Spleen (tissue), 11 donors: ENCODE results near the gene CUX1. TPM values are rescaled to one million over a fixed set of nuclear protein-coding genes. Genes with fewer than 3 reads are reported as not detected.

Experiments used
- DNase-seq: peaks from one replicate; pipeline ENCODE4 v3.0.0-alpha.2; 2020
- H3K27ac ChIP-seq, 8 donors: fragments of 200-600 bp; sonication (generic) in 7 of 8; 1 replicate in 4 of 8; 2 replicates in 4 of 8; pipeline versions ENCODE4 v1.5.0 to v1.8.0; 2016 to 2021; ENCODE audit warnings: inconsistent platforms in 4 of 8, mild to moderate bottlenecking in 4 of 8, moderate library complexity in 1 of 8
- H3K27me3 ChIP-seq, 7 donors: fragments of 200-600 bp; sonication (generic) in 6 of 7; replicated peaks in 1 of 7; 1 replicate in 4 of 7; 2 replicates in 3 of 7; pipeline versions ENCODE4 v1.5.0 to v1.8.0; 2016 to 2021; ENCODE audit warnings: inconsistent platforms in 3 of 7, mild to moderate bottlenecking in 1 of 7
- H3K36me3 ChIP-seq, 6 donors: fragments of 200-600 bp; sonication (generic) in 5 of 6; 1 replicate in 4 of 6; 2 replicates in 2 of 6; pipeline versions ENCODE4 v1.5.0 to v1.8.0; 2016 to 2021; ENCODE audit warnings: inconsistent platforms in 2 of 6
- H3K4me1 ChIP-seq, 6 donors: fragments of 200-600 bp; sonication (generic) in 5 of 6; 1 replicate in 3 of 6; 2 replicates in 3 of 6; pipeline versions ENCODE4 v1.5.0 to v1.8.0; 2016 to 2021; ENCODE audit warnings: inconsistent platforms in 3 of 6
- H3K4me3 ChIP-seq, 8 donors: fragments of 200-600 bp; sonication (generic) in 7 of 8; 1 replicate in 4 of 8; 2 replicates in 4 of 8; pipeline versions ENCODE4 v1.5.0 to v1.8.0; 2016 to 2021; ENCODE audit warnings: inconsistent platforms in 4 of 8, mild to moderate bottlenecking in 4 of 8, moderate library complexity in 2 of 8
- H3K9me3 ChIP-seq, 8 donors: fragments of 200-600 bp; sonication (generic) in 7 of 8; 1 replicate in 4 of 8; 2 replicates in 4 of 8; pipeline versions ENCODE4 v1.5.0 to v1.8.0; 2016 to 2021; ENCODE audit warnings: inconsistent platforms in 4 of 8
- CTCF ChIP-seq, 11 experiments: fragments of 200-600 bp in 7 of 11; fragments of 450-650 bp in 4 of 11; sonication (generic) in 4 of 11; IDR thresholded peaks in 8 of 11; conservative IDR thresholded peaks in 3 of 11; 1 replicate in 7 of 11; 2 replicates in 4 of 11; pipeline versions ENCODE4 v1.4.0 to v1.8.0; 2016 to 2021; ENCODE audit warnings: antibody characterized with exemption in 11 of 11, inconsistent platforms in 4 of 11, mild to moderate bottlenecking in 1 of 11
- POLR2A ChIP-seq, 3 donors: fragments of 450-650 bp; IDR thresholded peaks; one replicate each; pipeline ENCODE4 v1.5.1; 2017; ENCODE audit warnings: antibody characterized with exemption in 3 of 3, mild to moderate bottlenecking in 1 of 3
- POLR2AphosphoS5 ChIP-seq, 3 donors: sonication (generic); formaldehyde crosslinking; IDR thresholded peaks; one replicate each; pipeline ENCODE4 v1.5.1; 2017; ENCODE audit warnings: antibody characterized with exemption in 3 of 3
- WGBS, 5 donors: extraction: QIAGEN DNeasy Blood & Tissue Kit in 3 of 5; methylation state at CpG; one replicate each; pipeline versions ENCODE4 v1.1.5 to v1.1.7; 2013 to 2018; 5-methylcytosine and 5-hydroxymethylcytosine counted together
- intact Hi-C: fragments of 100-400 bp; cut with DNase I; formaldehyde crosslinking; loops from one replicate; pipeline ENCODE4 v1.15.0; 2023; ENCODE audit warnings: low total_unique reads
- polyA plus RNA-seq, 3 donors: library from polyadenylated mRNA; stranded (reverse); fragments of 200-250 nt; gene quantifications; one replicate each; pipeline ENCODE4 v1.2.1, GENCODE V29; 2013
- total RNA-seq, 7 donors: library from RNA; depleted of rRNA in 3 of 7; stranded (reverse); fragments of >200 nt in 3 of 7; fragmentation: NEBNext Ultra II Directional in 4 of 7; extraction: Animal tissue kit (Norgen Biotek cat#: 25700) in 4 of 7; gene quantifications; one replicate each; pipeline versions ENCODE4 v1.1.0 to v1.2.1, GENCODE V29; 2016 to 2021
- donor health status: healthy with polysubstance abuse.
- donor health status: DM: no; HTN: no; CAD: no; lungs with moderate emphysema.
- donor health status: DM: no; HTN: no; CAD: no.
- donor health status: Bipolar disorder and iron deficiency.
- donor health status: healthy.
- donor health status: DM: no; HTN: no; CAD: no.
- donor health status: DM: yes; HTN: yes; CAD: no.

The CUX1 gene
- total and polyA plus RNA-seq, 10 donors, result 9.1 to 95.8 (median 61.9) TPM

- H3K4me1 ChIP-seq, result no peaks in the 10 kb centered on the region
- TF ChIP-seq POLR2AphosphoS5 (IDR thresholded peaks at IDR 0.05) (no peak), CTCF (IDR thresholded peaks at IDR 0.05 in 8 of 11, conservative IDR thresholded peaks at IDR 0.05 in 3 of 11) (no peak), POLR2A (IDR thresholded peaks at IDR 0.05) (no peak)
- H3K36me3 ChIP-seq, result peaks cover 0 to 17% (median 0%) of the 10 kb centered on the region in 6 donors
- WGBS, 5 donors, result 87 to 93% (median 92%) methylated on average over 7 of the region's 7 CpGs
- no peak overlapping the region for H3K4me3 ChIP-seq
- intact Hi-C loops, result no loop called here
- no peaks in the 10 kb centered on the region for H3K27me3 ChIP-seq
- H3K27ac ChIP-seq, result no peak overlapping the region
- no peak for DNase-seq
- H3K9me3 ChIP-seq, result no peaks in the 10 kb centered on the region
Observed at GRCh38 chr7:102004848-102005247, 187.4 kb downstream of the CUX1 start.

DNA sequence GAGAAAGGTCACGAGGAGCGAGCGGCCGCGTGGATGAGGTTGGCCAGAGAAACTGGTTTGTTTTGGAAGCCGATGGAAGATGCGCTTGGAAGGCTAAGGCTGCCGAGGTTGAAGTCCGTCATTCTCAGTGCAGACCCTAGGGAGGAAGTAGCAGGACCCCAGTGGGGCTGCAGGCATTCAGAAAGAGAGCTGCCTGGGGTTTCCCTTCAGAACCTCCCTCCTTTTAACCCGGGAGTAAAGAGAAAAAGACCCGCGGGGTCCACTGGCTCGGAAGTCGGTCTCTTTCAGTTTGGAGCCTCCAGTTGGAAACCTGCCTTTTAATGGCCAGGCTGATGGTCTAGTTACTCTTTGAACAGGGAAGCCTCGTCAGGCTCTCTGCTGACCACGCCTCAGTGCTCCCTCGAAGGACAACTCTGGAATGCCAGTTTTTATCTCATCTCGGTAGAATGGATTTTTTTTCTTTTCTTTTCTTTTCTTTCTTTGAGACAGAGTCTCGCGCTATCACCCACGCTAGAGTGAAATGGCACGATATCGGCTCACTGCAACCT lies 188.6 kb downstream of the CUX1 start:
- Histone ChIP-seq H3K27ac (no peak overlapping the region), H3K4me3 (no peak overlapping the region), H3K36me3 (peaks cover 0 to 21% (median 0%) of the 10 kb centered on the region in 6 donors), H3K4me1 (no peaks in the 10 kb centered on the region), H3K27me3 (no peaks in the 10 kb centered on the region), H3K9me3 (no peaks in the 10 kb centered on the region)
- DNase-seq, result no peak
- WGBS, 5 donors, result 91 to 95% (median 92%) methylated on average over 21 to 23 of the region's 23 CpGs
- TF ChIP-seq CTCF (IDR thresholded peaks at IDR 0.05 in 8 of 11, conservative IDR thresholded peaks at IDR 0.05 in 3 of 11), result no peak
- TF ChIP-seq POLR2AphosphoS5 (IDR thresholded peaks at IDR 0.05), result no peak
- no peak for TF ChIP-seq POLR2A (IDR thresholded peaks at IDR 0.05)
- intact Hi-C loops, result no loop called here

DNA sequence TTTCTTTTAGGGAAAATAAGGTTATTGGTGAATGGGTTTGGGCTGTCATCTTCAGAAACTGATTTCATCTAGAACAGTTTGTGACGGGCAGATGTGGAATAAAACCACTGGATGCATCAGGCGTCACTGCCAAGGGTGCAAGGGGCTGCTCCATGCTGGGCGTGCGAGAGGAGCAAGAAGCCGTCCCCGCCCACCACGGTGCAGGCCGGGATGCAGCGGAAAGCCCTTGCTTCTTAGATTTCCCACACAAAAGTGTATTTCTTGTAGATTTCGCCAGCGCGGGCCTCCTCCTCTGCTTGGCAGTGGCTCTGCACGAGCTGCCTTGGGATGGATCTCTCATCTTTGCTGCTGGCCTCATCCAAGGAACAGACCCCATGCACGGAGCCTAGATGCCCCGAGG lies 189.3 kb downstream of the CUX1 start:
- Histone ChIP-seq H3K9me3 (no peaks in the 10 kb centered on the region), H3K4me1 (no peaks in the 10 kb centered on the region), H3K4me3 (no peak overlapping the region), H3K27ac (no peak overlapping the region), H3K36me3 (peaks cover 0 to 21% (median 0%) of the 10 kb centered on the region in 6 donors), H3K27me3 (no peaks in the 10 kb centered on the region)
- TF ChIP-seq POLR2AphosphoS5 (IDR thresholded peaks at IDR 0.05) (no peak), CTCF (IDR thresholded peaks at IDR 0.05 in 8 of 11, conservative IDR thresholded peaks at IDR 0.05 in 3 of 11) (no peak), POLR2A (IDR thresholded peaks at IDR 0.05) (no peak)
- DNase-seq, result no peak
- intact Hi-C loops, result no loop called here
- WGBS, 5 donors, result 95 to 97% (median 96%) methylated on average over 15 of the region's 15 CpGs

- WGBS, 5 donors, result 88 to 93% (median 90%) methylated on average over 11 to 12 of the region's 12 CpGs
- Histone ChIP-seq H3K27me3 (no peaks in the 10 kb centered on the region), H3K27ac (no peak overlapping the region), H3K4me3 (no peak overlapping the region), H3K9me3 (no peaks in the 10 kb centered on the region), H3K4me1 (no peaks in the 10 kb centered on the region), H3K36me3 (peaks cover 0 to 23% (median 0%) of the 10 kb centered on the region in 6 donors)
- intact Hi-C loops, result no loop called here
- no peak for DNase-seq
- TF ChIP-seq POLR2AphosphoS5 (IDR thresholded peaks at IDR 0.05) (no peak), POLR2A (IDR thresholded peaks at IDR 0.05) (no peak), CTCF (IDR thresholded peaks at IDR 0.05 in 8 of 11, conservative IDR thresholded peaks at IDR 0.05 in 3 of 11) (no peak)
Observed at GRCh38 chr7:102008535-102009262, 191.3 kb downstream of the CUX1 start.
